ENCODE results near the gene TEX47.

GRCh38 chr7:88787777-88788176 lies 7.8 kb downstream of the TEX47 start:
- TF ChIP-seq NR2C2 (CRISPR knock-in tag; IDR thresholded peaks at IDR 0.05) (no peak), CTCF (IDR thresholded peaks at IDR 0.05) (no peak), IRF1 (CRISPR knock-in tag; IDR thresholded peaks at IDR 0.05) (no peak), JUN (CRISPR knock-in tag; IDR thresholded peaks at IDR 0.05) (no peak), CREM (CRISPR knock-in tag; IDR thresholded peaks at IDR 0.05) (no peak), ZNF232 (CRISPR knock-in tag; IDR thresholded peaks at IDR 0.05) (no peak), FOXP1 (CRISPR knock-in tag; IDR thresholded peaks at IDR 0.05; ENCODE audit: borderline replicate concordance) (no peak), SP1 (CRISPR knock-in tag; conservative IDR thresholded peaks at IDR 0.05) (no peak)

All from WTC11 (cell line).